HAP-1 (cell line): ENCODE data around the gene PAK4.

Source experiments
- DNase-seq, 2 experiments: peaks; one replicate each; pipeline ENCODE4 v3.0.0-alpha.2; 2016 to 2020; ENCODE audit warnings: low spot score in 2 of 2
- H3K27me3 ChIP-seq: fragments of 250-450 bp; sonication (Bioruptor Pico); 2 replicates; pipeline ENCODE4 v1.5.1; 2020; ENCODE audit warnings: low read depth, mild to moderate bottlenecking, moderate library complexity
- H3K36me3 ChIP-seq: fragments of 250-450 bp; sonication (Bioruptor Pico); replicated peaks from 2 replicates; pipeline ENCODE4 v1.5.1; 2020; ENCODE audit warnings: mild to moderate bottlenecking
- H3K4me1 ChIP-seq: fragments of 250-450 bp; sonication (Bioruptor Pico); 2 replicates; pipeline ENCODE4 v1.5.1; 2020; ENCODE audit warnings: mild to moderate bottlenecking
- H3K4me3 ChIP-seq: fragments of 250-450 bp; sonication (Bioruptor Pico); 2 replicates; pipeline ENCODE4 v1.5.1; 2020; ENCODE audit warnings: mild to moderate bottlenecking, moderate library complexity
- H3K9me3 ChIP-seq: fragments of 250-450 bp; sonication (Bioruptor Pico); 2 replicates; pipeline ENCODE4 v1.5.1; 2020; ENCODE audit warnings: mild to moderate bottlenecking, moderate library complexity
- in situ Hi-C: fragments of 300-500 bp; cut with MboI; formaldehyde crosslinking; loops from 3 replicates; pipeline ENCODE4 v1.14.3; 2020; ENCODE audit warnings: low sequenced_read_pairs, inconsistent platforms, mixed read lengths

Gene PAK4

GRCh38 chr19:39154100-39154628 lies 28.6 kb downstream of the PAK4 start:
- no peaks in the 10 kb centered on the region for H3K27me3 ChIP-seq
- H3K4me3 ChIP-seq = no peak overlapping the region
- in situ Hi-C loops = no loop called here
- DNase-seq = no peak
- H3K4me1 ChIP-seq = no peaks in the 10 kb centered on the region
- H3K36me3 ChIP-seq = no peaks in the 10 kb centered on the region
- no peaks in the 10 kb centered on the region for H3K9me3 ChIP-seq

GRCh38 chr19:39154629-39155100 lies 29.1 kb downstream of the PAK4 start:
- Histone ChIP-seq H3K27me3 (no peaks in the 10 kb centered on the region), H3K9me3 (no peaks in the 10 kb centered on the region), H3K36me3 (no peaks in the 10 kb centered on the region), H3K4me1 (no peaks in the 10 kb centered on the region), H3K4me3 (no peak overlapping the region)
- no peak for DNase-seq
- in situ Hi-C loops = no loop called here

- no peak for DNase-seq
- Histone ChIP-seq H3K4me3 (no peak overlapping the region), H3K9me3 (no peaks in the 10 kb centered on the region), H3K36me3 (no peaks in the 10 kb centered on the region), H3K27me3 (no peaks in the 10 kb centered on the region), H3K4me1 (no peaks in the 10 kb centered on the region)
- in situ Hi-C loops = no loop called here
These were observed 29.6 kb downstream of the PAK4 start for GRCh38 chr19:39155114-39155700.

GRCh38 chr19:39155741-39156140 lies 30.2 kb downstream of the PAK4 start:
- no peak for DNase-seq
- in situ Hi-C loops = no loop called here

GRCh38 chr19:39156326-39157230 lies 31.0 kb downstream of the PAK4 start:
- DNase-seq = no peak
- Histone ChIP-seq H3K4me1 (no peaks in the 10 kb centered on the region), H3K36me3 (no peaks in the 10 kb centered on the region), H3K9me3 (no peaks in the 10 kb centered on the region), H3K4me3 (no peak overlapping the region), H3K27me3 (no peaks in the 10 kb centered on the region)
- in situ Hi-C loops = no loop called here

More at GRCh38 chr19:39155741-39156140, 30.2 kb downstream of the PAK4 start:
- H3K4me3 ChIP-seq = no peak overlapping the region
- no peaks in the 10 kb centered on the region for H3K4me1 ChIP-seq
- no peaks in the 10 kb centered on the region for H3K27me3 ChIP-seq
- H3K9me3 ChIP-seq = no peaks in the 10 kb centered on the region
- no peaks in the 10 kb centered on the region for H3K36me3 ChIP-seq

GRCh38 chr19:39157275-39157996 lies 31.9 kb downstream of the PAK4 start:
- Histone ChIP-seq H3K4me1 (no peaks in the 10 kb centered on the region), H3K4me3 (no peak overlapping the region), H3K27me3 (no peaks in the 10 kb centered on the region), H3K36me3 (no peaks in the 10 kb centered on the region), H3K9me3 (no peaks in the 10 kb centered on the region)
- no peak for DNase-seq
- in situ Hi-C loops = no loop called here

- Histone ChIP-seq H3K4me3 (no peak overlapping the region), H3K27me3 (no peaks in the 10 kb centered on the region), H3K9me3 (no peaks in the 10 kb centered on the region), H3K36me3 (no peaks in the 10 kb centered on the region), H3K4me1 (no peaks in the 10 kb centered on the region)
- DNase-seq = no peak
- in situ Hi-C loops = no loop called here
These were observed 32.4 kb downstream of the PAK4 start for GRCh38 chr19:39157997-39158389.

GRCh38 chr19:39158646-39159260 lies 33.2 kb downstream of the PAK4 start:
- DNase-seq = no peak
- no peaks in the 10 kb centered on the region for H3K4me1 ChIP-seq
- in situ Hi-C loops = no loop called here

GRCh38 chr19:39160523-39160861 lies 34.9 kb downstream of the PAK4 start:
- Histone ChIP-seq H3K4me1 (no peaks in the 10 kb centered on the region), H3K4me3 (no peak overlapping the region), H3K36me3 (no peaks in the 10 kb centered on the region), H3K9me3 (no peaks in the 10 kb centered on the region), H3K27me3 (no peaks in the 10 kb centered on the region)
- in situ Hi-C loops = no loop called here
- DNase-seq = no peak

More at GRCh38 chr19:39158646-39159260, 33.2 kb downstream of the PAK4 start:
- no peaks in the 10 kb centered on the region for H3K36me3 ChIP-seq
- no peaks in the 10 kb centered on the region for H3K9me3 ChIP-seq
- no peak overlapping the region for H3K4me3 ChIP-seq
- H3K27me3 ChIP-seq = no peaks in the 10 kb centered on the region

GRCh38 chr19:39160889-39161672 lies 35.5 kb downstream of the PAK4 start:
- Histone ChIP-seq H3K4me1 (no peaks in the 10 kb centered on the region), H3K4me3 (no peak overlapping the region), H3K36me3 (no peaks in the 10 kb centered on the region), H3K9me3 (no peaks in the 10 kb centered on the region), H3K27me3 (no peaks in the 10 kb centered on the region)
- in situ Hi-C loops = no loop called here
- DNase-seq = no peak

- Histone ChIP-seq H3K4me1 (no peaks in the 10 kb centered on the region), H3K4me3 (no peak overlapping the region), H3K36me3 (no peaks in the 10 kb centered on the region), H3K27me3 (no peaks in the 10 kb centered on the region), H3K9me3 (no peaks in the 10 kb centered on the region)
- no peak for DNase-seq
- in situ Hi-C loops = no loop called here
These were observed 37.0 kb downstream of the PAK4 start for GRCh38 chr19:39162441-39163043.

GRCh38 chr19:39163621-39164020 lies 38.0 kb downstream of the PAK4 start:
- in situ Hi-C loops = no loop called here
- Histone ChIP-seq H3K4me3 (no peak overlapping the region), H3K36me3 (no peaks in the 10 kb centered on the region), H3K9me3 (no peaks in the 10 kb centered on the region), H3K27me3 (no peaks in the 10 kb centered on the region), H3K4me1 (no peaks in the 10 kb centered on the region)
- no peak for DNase-seq
